ENCODE measurements around the gene PRPF40A.

The PRPF40A gene

DNA sequence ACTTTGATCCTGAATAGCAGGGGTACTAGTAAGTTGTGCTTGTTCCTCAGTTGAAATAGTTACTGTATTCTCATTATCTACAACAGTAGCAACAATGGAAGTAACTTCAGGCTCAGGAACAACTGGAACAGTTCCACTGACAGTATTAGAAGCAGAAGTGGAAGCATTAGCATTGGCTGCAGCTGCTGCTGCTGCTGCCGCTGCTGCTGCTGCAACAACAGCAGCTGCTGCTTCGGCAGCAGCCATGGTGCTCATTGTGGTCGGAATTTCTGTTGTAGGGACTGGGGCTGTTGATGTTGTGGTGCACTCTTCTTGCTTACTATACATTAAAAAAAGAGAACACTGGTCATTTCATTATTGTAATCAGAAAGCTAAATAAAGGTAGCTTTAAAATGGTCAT lies 40.8 kb downstream of the PRPF40A start:
- TF ChIP-seq POLR2A (IDR thresholded peaks at IDR 0.05; ENCODE audit: low read depth, low read length) (no peak), TAF1 (IDR thresholded peaks at IDR 0.05; ENCODE audit: borderline replicate concordance, low read depth, low read length) (no peak), POLR2AphosphoS5 (IDR thresholded peaks at IDR 0.05; ENCODE audit: low read depth, low read length) (no peak)
- FAIRE-seq: no peak
- DNase-seq (ENCODE audit: insufficient read length): no peak

GRCh38 chr2:152674334-152674733 lies 42.9 kb downstream of the PRPF40A start:
- TF ChIP-seq POLR2AphosphoS5 (IDR thresholded peaks at IDR 0.05; ENCODE audit: low read depth, low read length): no peak
- FAIRE-seq (no peak), DNase-seq (ENCODE audit: insufficient read length) (no peak)

GRCh38 chr2:152664725-152665124 lies 52.5 kb downstream of the PRPF40A start:
- no peak for DNase-seq (ENCODE audit: insufficient read length)
- TF ChIP-seq TAF1 (IDR thresholded peaks at IDR 0.05; ENCODE audit: borderline replicate concordance, low read depth, low read length): no peak
- FAIRE-seq: no peak

- no peak for FAIRE-seq
- TF ChIP-seq POLR2A (IDR thresholded peaks at IDR 0.05; ENCODE audit: low read depth, low read length) (no peak), TAF1 (IDR thresholded peaks at IDR 0.05; ENCODE audit: borderline replicate concordance, low read depth, low read length) (no peak), POLR2AphosphoS5 (IDR thresholded peaks at IDR 0.05; ENCODE audit: low read depth, low read length) (no peak)
- no peak for DNase-seq (ENCODE audit: insufficient read length)
These were observed 56.2 kb downstream of the PRPF40A start for GRCh38 chr2:152661076-152661475.

- TF ChIP-seq POLR2AphosphoS5 (IDR thresholded peaks at IDR 0.05; ENCODE audit: low read depth, low read length) (no peak), POLR2A (IDR thresholded peaks at IDR 0.05; ENCODE audit: low read depth, low read length) (no peak), TAF1 (IDR thresholded peaks at IDR 0.05; ENCODE audit: borderline replicate concordance, low read depth, low read length) (no peak)
- FAIRE-seq (no peak), DNase-seq (ENCODE audit: insufficient read length) (no peak)
These were observed 59.0 kb downstream of the PRPF40A start for GRCh38 chr2:152658221-152658620.

DNA sequence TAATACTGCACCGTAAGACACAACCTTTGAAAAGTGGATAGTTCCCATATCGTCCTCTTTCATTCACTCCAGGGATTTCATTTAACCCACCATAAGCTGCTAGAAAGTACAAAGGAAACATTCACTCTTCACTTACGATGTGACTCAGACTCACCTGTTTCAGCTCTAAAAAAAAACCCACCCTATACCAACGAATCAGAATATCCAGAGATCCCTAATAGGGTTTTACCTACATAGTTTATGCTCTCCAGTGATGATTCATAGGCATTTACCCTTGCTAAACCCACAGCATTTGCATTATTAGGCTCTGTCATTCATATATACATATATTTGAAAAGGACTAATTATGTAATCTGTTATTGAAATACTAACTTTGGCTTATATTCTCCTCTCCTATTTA lies 60.2 kb downstream of the PRPF40A start:
- DNase-seq (ENCODE audit: insufficient read length) (no peak), FAIRE-seq (no peak)
- TF ChIP-seq TAF1 (IDR thresholded peaks at IDR 0.05; ENCODE audit: borderline replicate concordance, low read depth, low read length) (no peak), POLR2AphosphoS5 (IDR thresholded peaks at IDR 0.05; ENCODE audit: low read depth, low read length) (no peak), POLR2A (IDR thresholded peaks at IDR 0.05; ENCODE audit: low read depth, low read length) (no peak)

- no peak for FAIRE-seq
- DNase-seq (ENCODE audit: insufficient read length): no peak
- TF ChIP-seq TAF1 (IDR thresholded peaks at IDR 0.05; ENCODE audit: borderline replicate concordance, low read depth, low read length) (no peak), POLR2A (IDR thresholded peaks at IDR 0.05; ENCODE audit: low read depth, low read length) (no peak), POLR2AphosphoS5 (IDR thresholded peaks at IDR 0.05; ENCODE audit: low read depth, low read length) (no peak)
These were observed 61.4 kb downstream of the PRPF40A start for GRCh38 chr2:152655880-152656279.

- DNase-seq (ENCODE audit: insufficient read length): no peak
- peak; percentile 66 for FAIRE-seq
- no peak for TF ChIP-seq POLR2A (IDR thresholded peaks at IDR 0.05; ENCODE audit: low read depth, low read length)
- no peak for TF ChIP-seq TAF1 (IDR thresholded peaks at IDR 0.05; ENCODE audit: borderline replicate concordance, low read depth, low read length)
- TF ChIP-seq POLR2AphosphoS5 (IDR thresholded peaks at IDR 0.05; ENCODE audit: low read depth, low read length): no peak
These were observed 65.4 kb downstream of the PRPF40A start for GRCh38 chr2:152651834-152652233.

DNA sequence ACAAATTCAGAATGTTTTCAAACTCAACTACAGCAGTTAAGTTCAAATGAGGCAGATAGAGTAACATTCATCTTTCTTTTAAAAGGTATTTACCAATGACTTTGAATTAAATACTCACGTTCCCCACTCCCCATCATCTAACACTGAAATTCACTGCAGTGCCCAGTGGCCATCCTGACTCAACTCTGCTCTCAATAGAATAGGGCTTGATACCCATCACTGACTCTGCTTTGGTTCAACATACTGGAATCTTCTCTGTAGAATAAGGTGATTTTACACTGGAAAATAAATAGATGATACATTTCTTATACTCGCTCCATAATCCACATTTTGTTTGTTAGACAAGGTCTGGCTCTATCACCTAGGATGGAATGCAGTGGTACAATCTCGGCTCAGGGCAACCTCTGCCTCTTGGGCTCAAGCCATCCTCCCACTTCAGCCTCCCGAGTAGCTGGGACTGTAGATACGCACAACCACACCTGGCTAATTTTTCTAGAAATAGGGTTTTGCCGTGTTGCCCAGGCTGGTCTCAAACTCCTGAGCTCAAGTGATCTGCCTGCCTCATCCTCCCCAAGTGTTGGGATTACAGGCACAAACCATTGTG lies 66.4 kb downstream of the PRPF40A start:
- DNase-seq (ENCODE audit: insufficient read length) (no peak), FAIRE-seq (peak; percentile 57)
- TF ChIP-seq POLR2A (IDR thresholded peaks at IDR 0.05; ENCODE audit: low read depth, low read length) (no peak), TAF1 (IDR thresholded peaks at IDR 0.05; ENCODE audit: borderline replicate concordance, low read depth, low read length) (no peak), POLR2AphosphoS5 (IDR thresholded peaks at IDR 0.05; ENCODE audit: low read depth, low read length) (peak; percentile 62)

- TF ChIP-seq TAF1 (IDR thresholded peaks at IDR 0.05; ENCODE audit: borderline replicate concordance, low read depth, low read length) (no peak), POLR2AphosphoS5 (IDR thresholded peaks at IDR 0.05; ENCODE audit: low read depth, low read length) (no peak), POLR2A (IDR thresholded peaks at IDR 0.05; ENCODE audit: low read depth, low read length) (0 out of 2 replicates have a peak, but pooled peaks have one; percentile 6)
- DNase-seq (ENCODE audit: insufficient read length) (no peak), FAIRE-seq (no peak)
These were observed 67.3 kb downstream of the PRPF40A start for GRCh38 chr2:152649997-152650396.

DNA sequence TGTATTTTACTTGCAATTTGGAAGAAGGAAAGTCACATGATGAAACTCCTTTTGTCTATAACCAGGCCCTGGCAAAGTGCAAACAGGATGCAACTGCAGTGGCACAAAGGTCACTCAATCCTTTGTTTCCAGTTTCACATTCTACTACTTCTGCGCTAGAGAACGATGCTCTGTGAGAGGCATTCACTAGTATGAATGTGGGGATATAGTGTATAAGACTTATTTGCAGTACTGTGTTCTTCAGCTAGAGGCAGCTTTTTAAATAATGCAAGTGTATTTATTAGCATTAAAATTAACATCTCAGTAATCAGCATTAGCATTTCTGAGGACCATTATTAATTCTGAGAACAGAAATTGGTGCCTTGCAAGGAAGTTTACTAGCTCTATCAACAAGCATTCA lies 68.9 kb downstream of the PRPF40A start:
- no peak for FAIRE-seq
- TF ChIP-seq POLR2A (IDR thresholded peaks at IDR 0.05; ENCODE audit: low read depth, low read length) (no peak), TAF1 (IDR thresholded peaks at IDR 0.05; ENCODE audit: borderline replicate concordance, low read depth, low read length) (no peak), POLR2AphosphoS5 (IDR thresholded peaks at IDR 0.05; ENCODE audit: low read depth, low read length) (no peak)
- no peak for DNase-seq (ENCODE audit: insufficient read length)

DNA sequence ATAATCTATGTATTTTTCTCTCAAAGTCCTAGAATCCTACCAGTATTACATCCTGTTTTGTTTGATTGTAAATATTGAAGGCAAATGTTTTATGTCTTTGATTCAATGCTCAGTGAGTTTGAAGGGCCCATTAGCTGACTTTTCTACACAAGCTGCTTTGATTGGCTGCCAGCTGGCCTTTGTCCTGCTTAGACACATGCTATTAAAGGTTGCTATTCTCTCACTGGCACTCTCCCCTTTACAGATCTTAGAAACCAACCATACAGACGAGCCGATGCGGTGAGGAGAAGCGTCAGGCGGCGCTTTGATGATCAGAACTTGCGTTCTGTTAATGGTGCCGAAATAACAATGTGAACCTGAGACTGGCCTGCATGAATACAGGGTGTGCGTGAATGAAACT lies 69.7 kb downstream of the PRPF40A start:
- FAIRE-seq (no peak), DNase-seq (ENCODE audit: insufficient read length) (no peak)
- TF ChIP-seq POLR2AphosphoS5 (IDR thresholded peaks at IDR 0.05; ENCODE audit: low read depth, low read length) (no peak), POLR2A (IDR thresholded peaks at IDR 0.05; ENCODE audit: low read depth, low read length) (no peak)

GRCh38 chr2:152646775-152647174 lies 70.5 kb downstream of the PRPF40A start:
- TF ChIP-seq POLR2A (IDR thresholded peaks at IDR 0.05; ENCODE audit: low read depth, low read length) (no peak), TAF1 (IDR thresholded peaks at IDR 0.05; ENCODE audit: borderline replicate concordance, low read depth, low read length) (no peak), POLR2AphosphoS5 (IDR thresholded peaks at IDR 0.05; ENCODE audit: low read depth, low read length) (no peak)
- FAIRE-seq (no peak), DNase-seq (ENCODE audit: insufficient read length) (no peak)

Measured in GM12892 (cell line).